HG03108 (cell line): ENCODE results near the gene YPEL3.
A peak's percentile ranks its signal among the peaks of the same experiment; 100 is the strongest.

ENCODE experiments used
- ATAC-seq: cut with Tn5 transposase; IDR thresholded peaks from one replicate; pipeline ENCODE4 v1.9.1; 2021; ENCODE audit warnings: moderate library complexity; ENCODE audit not compliant: unreplicated experiment

YPEL3 gene

GRCh38 chr16:30075503-30076275 lies 20.3 kb downstream of the YPEL3 start, which contains the start of gene PPP4C:
Gene PPP4C (plus strand): TSS chr16:30075994. CDS start chr16:30076378, 384 bp downstream.
- peak; percentile 77 for ATAC-seq

- no peak for ATAC-seq
These were observed 25.5 kb downstream of the YPEL3 start for GRCh38 chr16:30070490-30070889.

GRCh38 chr16:30069611-30070462 lies 26.2 kb downstream of the YPEL3 start:
- no peak for ATAC-seq

GRCh38 chr16:30068750-30069610 lies 27.0 kb downstream of the YPEL3 start:
- ATAC-seq: no peak

- no peak for ATAC-seq
These were observed 27.7 kb downstream of the YPEL3 start for GRCh38 chr16:30068333-30068732.

- ATAC-seq: no peak
These were observed 28.5 kb downstream of the YPEL3 start for GRCh38 chr16:30067584-30067916.

- no peak for ATAC-seq
These were observed 29.0 kb downstream of the YPEL3 start for GRCh38 chr16:30066761-30067583.

GRCh38 chr16:30065943-30066760 lies 29.9 kb downstream of the YPEL3 start:
- no peak for ATAC-seq

- peak; percentile 74 for ATAC-seq
These were observed 30.7 kb downstream of the YPEL3 start, which contains the start of gene ALDOA for GRCh38 chr16:30065102-30065942. Gene ALDOA (plus strand): TSS chr16:30065760. CDS start chr16:30066898, 1,138 bp downstream.

- no peak for ATAC-seq
These were observed 31.3 kb downstream of the YPEL3 start for GRCh38 chr16:30064729-30065101.

GRCh38 chr16:30063893-30064728 lies 31.9 kb downstream of the YPEL3 start:
- peak; percentile 36 for ATAC-seq

GRCh38 chr16:30063278-30063892 lies 32.6 kb downstream of the YPEL3 start:
- ATAC-seq: no peak

GRCh38 chr16:30060836-30061554 lies 35.0 kb downstream of the YPEL3 start:
- no peak for ATAC-seq

GRCh38 chr16:30060346-30060745 lies 35.7 kb downstream of the YPEL3 start:
- ATAC-seq: no peak

- ATAC-seq: no peak
These were observed 41.0 kb downstream of the YPEL3 start for GRCh38 chr16:30054959-30055553.

GRCh38 chr16:30054451-30054850 lies 41.6 kb downstream of the YPEL3 start:
- no peak for ATAC-seq
